Stimulated activated CD4-positive, alpha-beta T cell treated with anti-CD3 and anti-CD28 coated beads, Interleukin-12 subunit alpha, Interleukin-12 subunit beta, amount 100 ng/mL, for 48 hours (primary cell): ENCODE results near the gene SLC25A25.

ENCODE experiments used
- DNase-seq, 3 donors: peaks; one replicate each; pipeline ENCODE4 v3.0.0-alpha.2; 2020; ENCODE audit warnings: low read depth in 2 of 3, low spot score in 1 of 3

The SLC25A25 gene

DNA sequence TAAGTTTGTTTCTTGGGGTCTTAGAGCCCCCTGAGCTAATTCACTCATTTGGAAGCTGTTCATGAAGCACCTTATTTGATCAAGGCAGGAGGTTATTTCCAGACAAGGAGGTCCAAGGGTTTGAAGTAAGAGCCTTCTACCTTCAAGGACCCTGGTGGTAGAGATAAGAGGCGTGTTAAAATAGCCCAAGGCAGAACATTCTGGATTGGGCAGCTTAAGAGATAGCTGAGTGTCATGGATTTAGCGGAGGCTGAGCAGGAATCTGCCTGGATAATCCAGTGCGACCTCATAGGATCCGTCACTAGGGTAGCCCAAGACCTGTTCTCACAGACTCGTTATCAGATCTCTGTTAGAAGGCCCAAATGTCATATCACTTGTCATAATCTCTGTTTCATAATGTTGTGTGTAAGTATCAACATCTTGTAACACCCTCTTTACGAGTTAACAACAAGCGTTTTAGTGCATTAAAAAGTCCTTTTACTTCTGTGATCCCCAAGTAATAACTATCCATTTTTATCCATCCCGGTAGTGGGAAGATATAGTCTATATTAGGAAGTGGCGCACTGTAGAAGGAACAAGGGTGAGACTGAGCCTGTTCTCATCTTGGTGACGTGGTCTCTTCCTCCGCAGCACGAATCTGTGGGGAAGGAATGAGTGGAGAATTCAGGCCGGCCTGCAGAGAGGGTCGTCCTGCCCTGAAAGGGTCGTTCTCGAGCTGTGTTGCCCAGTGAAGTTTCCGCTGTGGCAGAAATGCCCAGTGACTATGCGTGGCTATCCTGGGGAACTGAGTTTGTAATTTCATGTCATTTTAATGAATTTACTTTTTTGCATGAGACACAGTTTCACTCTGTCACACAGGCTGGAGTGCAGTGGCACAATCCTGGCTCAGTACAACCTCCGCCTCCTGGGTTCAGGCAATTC, 28.8 kb downstream of the SLC25A25 start:
- no peak for DNase-seq

DNA sequence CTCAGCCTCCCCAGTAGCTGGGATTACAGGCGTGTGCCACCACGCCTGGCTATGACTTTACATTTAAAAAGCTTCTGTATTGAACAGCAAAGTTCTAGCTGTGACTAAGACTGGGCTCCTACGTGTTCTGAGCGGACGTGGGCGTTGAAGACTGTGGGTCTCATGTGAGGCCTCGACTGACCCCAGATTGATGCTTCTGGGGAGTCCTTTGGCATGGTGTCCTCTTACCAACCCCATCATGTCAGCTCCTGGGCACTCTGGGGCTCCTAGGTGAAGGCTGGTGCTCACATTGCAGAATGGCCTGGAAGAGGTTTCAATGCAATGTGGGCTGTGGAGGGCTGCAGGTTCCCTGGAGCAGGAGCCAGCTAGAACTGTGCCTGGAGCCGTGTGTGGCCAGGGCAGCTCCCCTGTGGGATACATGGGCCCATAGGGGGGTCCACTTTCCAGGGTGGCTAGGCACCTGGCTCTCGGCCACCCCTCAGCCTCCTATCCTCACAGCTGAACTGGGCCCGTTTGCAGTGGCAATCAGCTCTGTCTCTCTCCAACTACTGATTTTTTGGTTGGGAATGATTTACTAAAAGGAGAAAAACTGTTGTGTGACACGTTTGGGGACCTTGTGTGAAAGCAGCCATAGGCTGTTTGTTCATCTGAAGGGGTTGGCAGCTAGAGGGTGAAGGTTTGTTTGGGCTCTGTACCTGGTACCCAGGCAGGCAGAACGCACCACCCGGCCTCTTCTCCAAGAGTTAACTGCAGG, 29.7 kb downstream of the SLC25A25 start:
- no peak for DNase-seq

DNA sequence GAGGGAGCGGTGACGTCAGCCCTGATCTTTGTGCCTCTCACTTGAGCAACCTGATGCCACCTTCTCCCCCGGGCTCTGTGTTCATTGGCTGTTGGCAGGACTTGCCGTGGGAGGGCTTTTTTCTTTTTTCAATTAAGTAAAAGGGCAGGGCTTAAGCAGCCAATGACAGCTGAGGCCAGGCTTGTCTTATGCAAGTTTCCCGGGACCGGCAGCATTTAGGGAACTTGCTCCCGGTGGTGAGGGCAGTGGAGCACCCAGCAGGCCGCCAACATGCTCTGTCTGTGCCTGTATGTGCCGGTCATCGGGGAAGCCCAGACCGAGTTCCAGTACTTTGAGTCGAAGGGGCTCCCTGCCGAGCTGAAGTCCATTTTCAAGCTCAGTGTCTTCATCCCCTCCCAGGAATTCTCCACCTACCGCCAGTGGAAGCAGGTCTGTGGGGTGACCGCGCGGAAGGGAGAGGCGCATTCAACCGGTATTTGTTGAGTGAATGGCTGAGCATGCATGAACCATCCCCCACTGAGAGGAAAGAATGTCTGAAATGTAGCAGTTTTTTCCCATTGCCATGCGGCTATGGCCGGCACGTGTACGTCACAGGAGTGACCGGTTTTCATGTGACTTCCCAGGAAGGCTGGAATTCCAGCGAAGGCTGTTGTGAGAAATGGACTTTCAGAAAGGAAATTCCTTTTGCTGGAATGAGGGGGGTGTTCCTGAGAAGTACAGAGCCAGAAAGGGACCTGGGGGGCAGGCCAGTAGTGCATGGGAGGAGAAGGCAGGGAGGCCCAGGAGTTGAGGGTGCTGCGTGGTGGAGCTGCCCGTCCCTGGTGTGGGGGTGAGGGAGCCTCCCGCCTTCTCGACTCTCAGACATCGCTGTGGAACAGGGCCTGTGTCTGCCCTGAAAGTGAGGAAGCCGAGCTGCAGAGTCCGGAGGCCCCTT, 30.5 kb downstream of the SLC25A25 start:
- peak; percentile 51 to 64 (median 53) for DNase-seq

DNA sequence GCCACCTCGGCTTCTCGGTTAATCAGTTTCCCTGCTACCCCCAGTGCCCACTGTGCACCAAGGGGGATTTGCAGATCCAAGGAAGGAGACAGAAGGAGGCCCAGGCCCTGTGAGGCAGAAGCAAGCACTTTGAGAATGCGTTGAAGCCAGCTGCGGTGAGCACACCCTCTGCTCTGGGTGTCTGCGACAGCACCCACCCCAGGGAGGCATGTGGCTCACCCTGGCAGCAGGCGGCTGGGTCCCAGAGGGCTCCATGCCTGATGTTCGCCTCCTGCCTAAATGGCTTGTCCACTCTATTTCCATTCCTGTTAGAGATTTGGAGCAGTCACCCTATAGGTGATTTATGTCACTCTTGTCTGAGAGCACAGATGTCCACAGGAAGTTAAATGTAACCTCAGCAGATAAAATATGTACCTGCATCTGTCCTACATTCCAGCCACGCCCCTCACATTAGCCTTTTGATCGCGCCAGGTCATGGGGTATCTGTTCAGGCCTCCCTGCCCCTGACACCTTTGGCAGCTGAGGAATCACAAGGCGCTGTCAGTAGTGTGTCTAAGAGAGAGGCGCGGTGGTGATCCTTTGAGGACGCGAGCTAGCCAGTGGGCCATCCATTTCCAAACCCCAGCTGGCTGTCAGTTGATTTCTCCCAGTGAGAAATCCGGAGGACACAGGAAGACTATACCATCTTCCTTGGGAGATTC, 31.3 kb downstream of the SLC25A25 start:
- no peak for DNase-seq

DNA sequence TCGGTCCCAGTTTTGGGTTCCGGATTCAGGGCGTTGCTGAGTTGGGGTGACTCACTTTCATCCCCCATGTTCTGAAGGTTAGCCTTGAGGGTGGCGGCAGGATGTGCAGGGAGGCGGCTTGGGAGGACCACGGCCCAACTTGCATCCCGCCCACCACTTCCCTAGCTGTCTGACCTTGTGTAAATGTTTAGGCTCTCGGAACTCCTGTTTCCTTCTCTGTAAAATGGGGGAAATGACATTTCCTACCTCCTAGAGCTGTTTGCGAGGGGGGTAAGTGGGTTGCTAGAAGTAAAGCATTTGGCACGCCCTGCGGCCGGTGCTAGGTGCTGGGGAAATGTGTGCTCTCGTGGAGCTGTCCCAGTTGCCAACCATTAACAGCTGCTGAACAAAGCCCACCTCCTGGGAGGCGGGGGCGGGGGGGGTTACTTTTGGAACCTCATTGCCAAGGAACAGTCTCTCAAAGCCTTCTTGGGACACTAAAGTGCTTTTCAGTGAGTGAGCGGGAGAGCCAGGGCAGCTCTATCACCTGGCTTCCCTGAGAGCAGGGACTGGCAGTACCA, 32.0 kb downstream of the SLC25A25 start:
- no peak for DNase-seq

DNA sequence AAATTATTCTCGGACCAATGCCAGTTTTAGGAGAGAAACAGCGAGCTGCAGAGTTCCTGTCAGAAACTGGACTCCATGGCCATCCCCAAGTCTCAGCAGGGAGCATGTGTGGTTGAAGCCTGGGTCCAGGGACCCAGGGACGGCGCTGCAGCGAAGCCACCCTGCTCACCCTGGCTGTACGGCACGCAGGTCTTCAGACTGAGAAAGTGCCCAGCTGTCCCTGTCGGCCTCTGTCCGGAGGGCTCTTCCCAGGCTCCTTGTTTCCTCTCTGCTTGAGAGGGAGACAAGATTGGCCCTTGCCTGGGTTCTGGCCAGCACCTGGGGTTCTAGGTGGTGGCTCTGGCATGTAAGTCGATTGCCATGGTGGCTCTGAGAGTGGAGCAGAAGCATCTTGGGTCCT, 32.5 kb downstream of the SLC25A25 start:
- DNase-seq, result no peak

DNA sequence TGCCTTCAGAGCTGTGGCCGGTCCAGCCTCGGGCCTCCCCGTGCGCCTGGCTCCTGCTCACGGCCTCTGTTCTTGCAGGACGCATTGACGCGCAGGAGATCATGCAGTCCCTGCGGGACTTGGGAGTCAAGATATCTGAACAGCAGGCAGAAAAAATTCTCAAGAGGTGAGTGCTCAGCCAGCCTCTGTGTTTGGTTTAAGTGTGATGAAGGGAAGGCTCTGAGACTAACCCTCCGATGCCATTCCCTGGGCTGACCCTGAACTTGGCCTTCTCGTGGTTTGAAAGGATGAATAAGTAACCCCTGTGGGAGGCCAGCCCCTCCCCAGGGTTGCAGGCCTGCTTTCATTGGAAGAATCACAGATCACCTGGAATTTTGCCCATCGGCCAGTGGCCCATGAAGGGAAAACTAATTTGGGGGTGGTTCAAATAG, 33.2 kb downstream of the SLC25A25 start:
- no peak for DNase-seq

DNA sequence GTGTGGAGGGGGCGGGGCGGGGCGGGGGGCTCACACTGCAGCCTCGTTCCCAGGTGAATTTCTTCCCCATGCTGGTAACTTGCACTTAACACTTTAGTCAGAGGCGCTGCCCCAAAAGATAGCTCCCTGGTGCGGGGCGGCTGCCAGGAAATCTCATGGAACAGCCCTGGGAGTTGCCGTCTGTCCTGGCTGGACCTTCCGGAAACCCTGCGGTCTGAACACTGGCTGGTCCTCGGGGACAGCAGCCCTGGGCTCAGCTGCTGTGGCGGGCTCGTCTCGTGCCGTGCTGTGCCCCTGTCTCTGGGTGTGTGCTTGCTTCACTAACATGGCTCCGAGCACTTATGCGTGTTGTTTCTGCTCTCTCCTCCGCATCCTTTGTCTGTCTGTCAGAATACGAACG, 33.7 kb downstream of the SLC25A25 start:
- DNase-seq, result no peak

DNA sequence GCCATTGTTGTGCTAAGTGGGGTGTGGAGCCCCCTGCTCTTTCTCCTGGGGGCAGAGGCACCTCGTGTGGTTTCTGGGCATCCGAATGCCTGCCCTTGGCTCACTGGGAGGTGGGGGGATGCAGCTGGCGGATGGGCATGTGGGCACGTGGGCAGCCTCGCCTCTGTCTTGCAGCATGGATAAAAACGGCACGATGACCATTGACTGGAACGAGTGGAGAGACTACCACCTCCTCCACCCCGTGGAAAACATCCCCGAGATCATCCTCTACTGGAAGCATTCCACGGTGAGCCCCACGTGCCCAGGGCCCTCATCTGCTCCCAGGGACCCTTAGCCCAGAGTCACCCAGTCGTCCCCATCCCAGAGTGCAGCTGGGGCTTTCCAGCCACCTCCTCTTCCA, 34.2 kb downstream of the SLC25A25 start:
- DNase-seq, result no peak

DNA sequence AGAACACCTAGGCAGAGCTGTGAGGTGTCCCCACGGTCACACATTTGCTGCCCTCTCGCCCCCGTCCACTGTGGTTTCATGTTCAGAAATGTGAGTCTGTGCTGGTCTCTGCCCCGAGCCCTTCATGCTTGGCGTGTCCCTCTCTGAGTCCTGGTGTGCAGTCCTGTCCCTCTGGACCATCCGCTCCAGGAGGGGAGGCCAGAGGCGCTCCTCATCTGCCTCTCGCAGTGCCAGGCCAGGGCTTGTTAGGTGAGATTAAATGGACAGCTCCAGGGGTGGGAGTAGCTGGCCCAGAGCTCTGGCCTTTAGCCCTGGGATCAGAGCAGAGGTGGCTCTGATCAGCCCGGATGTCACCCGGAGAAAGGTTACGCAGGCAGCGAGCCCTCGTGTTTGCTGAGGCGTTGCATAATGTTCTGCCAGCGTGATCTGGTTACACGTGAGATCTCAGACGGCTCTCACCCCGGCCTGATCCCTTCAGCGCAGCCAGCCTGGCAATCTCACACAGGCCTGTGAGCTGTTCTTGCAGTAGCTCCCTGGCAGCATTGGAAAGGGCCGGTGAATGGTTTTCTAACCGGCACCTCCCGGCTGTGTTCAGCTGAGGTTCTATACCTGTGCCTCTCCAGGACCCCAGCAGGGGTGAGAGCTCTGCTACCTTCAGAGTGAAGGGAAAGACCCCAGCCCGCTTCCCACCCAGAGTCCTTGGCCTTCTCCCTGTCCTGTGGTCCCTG, 35.0 kb downstream of the SLC25A25 start:
- DNase-seq, result no peak

DNA sequence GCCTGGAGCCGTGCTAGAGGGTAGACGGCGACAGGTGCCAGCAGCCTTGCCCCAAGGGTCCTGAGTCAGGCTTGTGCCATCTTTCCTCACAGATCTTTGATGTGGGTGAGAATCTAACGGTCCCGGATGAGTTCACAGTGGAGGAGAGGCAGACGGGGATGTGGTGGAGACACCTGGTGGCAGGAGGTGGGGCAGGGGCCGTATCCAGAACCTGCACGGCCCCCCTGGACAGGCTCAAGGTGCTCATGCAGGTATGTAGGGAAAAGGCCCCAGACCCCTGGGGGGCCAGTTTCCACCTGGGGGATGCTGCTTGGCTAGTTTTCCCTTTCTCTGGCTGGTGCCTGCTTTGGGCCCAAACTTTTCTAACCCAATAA, 35.5 kb downstream of the SLC25A25 start:
- no peak for DNase-seq

DNA sequence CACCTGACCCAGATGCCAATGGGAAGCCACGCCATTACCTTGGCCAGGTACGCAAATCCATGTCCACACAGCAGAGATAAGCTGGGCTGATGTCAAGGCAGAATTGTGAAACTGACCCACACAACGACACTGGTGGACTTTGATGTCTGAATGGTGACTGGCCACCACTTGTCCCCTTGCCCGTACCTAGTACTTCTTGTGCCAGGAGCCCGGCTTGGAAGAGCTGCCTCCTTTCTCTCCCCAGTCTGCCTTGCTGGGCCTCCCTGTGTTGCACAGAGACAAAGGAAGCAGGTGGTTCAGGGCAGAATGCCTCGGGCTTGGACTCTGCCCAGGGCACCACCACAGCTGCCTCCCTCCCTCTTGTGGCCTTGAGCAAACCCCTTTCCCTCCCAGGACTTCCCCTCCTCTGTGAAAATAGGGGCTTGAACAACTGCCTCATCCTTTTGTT, 36.2 kb downstream of the SLC25A25 start:
- no peak for DNase-seq

DNA sequence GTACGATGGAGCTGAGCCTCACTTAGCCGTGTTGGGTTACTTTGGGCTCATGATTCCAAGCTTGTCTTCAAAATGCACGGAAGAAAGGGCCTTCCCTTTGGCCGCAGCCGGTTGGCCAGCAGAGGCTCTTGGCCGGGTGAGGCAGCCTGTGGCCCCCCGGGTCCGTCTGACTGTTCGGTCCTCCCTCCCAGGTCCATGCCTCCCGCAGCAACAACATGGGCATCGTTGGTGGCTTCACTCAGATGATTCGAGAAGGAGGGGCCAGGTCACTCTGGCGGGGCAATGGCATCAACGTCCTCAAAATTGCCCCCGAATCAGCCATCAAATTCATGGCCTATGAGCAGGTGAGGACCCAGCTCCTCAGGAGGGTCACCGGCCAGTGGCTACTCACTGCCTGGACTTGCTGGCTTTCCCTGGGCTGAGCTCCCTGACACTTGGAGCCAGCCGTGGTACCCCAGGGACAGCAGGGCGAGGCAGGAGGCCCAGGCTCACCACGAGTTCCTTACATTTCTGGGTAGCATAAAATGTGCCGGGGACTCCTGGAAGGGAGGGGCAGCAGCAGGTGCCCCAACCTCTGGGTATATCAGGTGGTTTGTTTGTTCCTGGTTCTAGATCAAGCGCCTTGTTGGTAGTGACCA, 37.6 kb downstream of the SLC25A25 start:
- no peak for DNase-seq

DNA sequence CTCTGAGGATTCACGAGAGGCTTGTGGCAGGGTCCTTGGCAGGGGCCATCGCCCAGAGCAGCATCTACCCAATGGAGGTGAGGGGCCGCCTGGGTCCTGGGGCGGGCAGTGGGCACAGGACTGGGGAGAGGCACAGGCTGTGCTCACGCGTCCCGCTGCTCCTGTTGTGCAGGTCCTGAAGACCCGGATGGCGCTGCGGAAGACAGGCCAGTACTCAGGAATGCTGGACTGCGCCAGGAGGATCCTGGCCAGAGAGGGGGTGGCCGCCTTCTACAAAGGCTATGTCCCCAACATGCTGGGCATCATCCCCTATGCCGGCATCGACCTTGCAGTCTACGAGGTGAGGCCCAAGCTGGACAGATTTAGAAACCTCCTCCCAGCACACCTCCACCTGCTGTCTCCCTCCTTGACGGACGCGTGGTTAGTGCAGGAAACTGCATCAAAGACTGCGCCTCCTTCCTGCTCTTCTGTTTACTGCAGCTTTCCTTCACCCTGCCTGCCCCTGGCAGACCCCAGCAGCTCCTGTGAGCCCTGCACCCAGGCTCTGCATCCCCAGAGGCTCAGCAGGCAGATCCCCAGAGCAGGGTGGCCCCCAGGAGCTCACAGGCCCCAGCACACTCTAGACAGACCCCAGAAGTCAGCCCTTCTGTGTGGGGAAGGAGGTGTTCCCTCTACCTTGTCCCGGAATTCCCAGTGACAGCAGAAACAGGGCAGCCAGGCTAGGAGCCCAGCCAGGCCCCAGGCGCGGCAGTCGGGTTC, 38.3 kb downstream of the SLC25A25 start:
- DNase-seq, result no peak

DNA sequence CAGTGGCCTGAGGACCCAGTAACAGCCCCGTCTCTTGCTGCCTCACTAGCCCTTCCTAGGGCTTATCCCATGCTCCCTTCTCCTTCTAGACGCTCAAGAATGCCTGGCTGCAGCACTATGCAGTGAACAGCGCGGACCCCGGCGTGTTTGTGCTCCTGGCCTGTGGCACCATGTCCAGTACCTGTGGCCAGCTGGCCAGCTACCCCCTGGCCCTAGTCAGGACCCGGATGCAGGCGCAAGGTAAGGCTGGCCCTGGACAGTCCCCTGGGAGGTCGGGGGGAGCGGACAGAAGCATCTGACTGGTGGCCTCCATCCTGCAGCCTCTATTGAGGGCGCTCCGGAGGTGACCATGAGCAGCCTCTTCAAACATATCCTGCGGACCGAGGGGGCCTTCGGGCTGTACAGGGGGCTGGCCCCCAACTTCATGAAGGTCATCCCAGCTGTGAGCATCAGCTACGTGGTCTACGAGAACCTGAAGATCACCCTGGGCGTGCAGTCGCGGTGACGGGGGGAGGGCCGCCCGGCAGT, 39.0 kb downstream of the SLC25A25 start:
- DNase-seq, result no peak

DNA sequence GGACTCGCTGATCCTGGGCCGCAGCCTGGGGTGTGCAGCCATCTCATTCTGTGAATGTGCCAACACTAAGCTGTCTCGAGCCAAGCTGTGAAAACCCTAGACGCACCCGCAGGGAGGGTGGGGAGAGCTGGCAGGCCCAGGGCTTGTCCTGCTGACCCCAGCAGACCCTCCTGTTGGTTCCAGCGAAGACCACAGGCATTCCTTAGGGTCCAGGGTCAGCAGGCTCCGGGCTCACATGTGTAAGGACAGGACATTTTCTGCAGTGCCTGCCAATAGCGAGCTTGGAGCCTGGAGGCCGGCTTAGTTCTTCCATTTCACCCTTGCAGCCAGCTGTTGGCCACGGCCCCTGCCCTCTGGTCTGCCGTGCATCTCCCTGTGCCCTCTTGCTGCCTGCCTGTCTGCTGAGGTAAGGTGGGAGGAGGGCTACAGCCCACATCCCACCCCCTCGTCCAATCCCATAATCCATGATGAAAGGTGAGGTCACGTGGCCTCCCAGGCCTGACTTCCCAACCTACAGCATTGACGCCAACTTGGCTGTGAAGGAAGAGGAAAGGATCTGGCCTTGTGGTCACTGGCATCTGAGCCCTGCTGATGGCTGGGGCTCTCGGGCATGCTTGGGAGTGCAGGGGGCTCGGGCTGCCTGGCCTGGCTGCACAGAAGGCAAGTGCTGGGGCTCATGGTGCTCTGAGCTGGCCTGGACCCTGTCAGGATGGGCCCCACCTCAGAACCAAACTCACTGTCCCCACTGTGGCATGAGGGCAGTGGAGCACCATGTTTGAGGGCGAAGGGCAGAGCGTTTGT, 39.6 kb downstream of the SLC25A25 start:
- no peak for DNase-seq
